ENCODE results near the gene RAMP2.
"Not testable (repeated sequence)": the region's sequence is repeated elsewhere in the genome, so short reads cannot be mapped to it uniquely, and the experiment has no call there.

RAMP2 gene, protein sequence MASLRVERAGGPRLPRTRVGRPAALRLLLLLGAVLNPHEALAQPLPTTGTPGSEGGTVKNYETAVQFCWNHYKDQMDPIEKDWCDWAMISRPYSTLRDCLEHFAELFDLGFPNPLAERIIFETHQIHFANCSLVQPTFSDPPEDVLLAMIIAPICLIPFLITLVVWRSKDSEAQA

DNA sequence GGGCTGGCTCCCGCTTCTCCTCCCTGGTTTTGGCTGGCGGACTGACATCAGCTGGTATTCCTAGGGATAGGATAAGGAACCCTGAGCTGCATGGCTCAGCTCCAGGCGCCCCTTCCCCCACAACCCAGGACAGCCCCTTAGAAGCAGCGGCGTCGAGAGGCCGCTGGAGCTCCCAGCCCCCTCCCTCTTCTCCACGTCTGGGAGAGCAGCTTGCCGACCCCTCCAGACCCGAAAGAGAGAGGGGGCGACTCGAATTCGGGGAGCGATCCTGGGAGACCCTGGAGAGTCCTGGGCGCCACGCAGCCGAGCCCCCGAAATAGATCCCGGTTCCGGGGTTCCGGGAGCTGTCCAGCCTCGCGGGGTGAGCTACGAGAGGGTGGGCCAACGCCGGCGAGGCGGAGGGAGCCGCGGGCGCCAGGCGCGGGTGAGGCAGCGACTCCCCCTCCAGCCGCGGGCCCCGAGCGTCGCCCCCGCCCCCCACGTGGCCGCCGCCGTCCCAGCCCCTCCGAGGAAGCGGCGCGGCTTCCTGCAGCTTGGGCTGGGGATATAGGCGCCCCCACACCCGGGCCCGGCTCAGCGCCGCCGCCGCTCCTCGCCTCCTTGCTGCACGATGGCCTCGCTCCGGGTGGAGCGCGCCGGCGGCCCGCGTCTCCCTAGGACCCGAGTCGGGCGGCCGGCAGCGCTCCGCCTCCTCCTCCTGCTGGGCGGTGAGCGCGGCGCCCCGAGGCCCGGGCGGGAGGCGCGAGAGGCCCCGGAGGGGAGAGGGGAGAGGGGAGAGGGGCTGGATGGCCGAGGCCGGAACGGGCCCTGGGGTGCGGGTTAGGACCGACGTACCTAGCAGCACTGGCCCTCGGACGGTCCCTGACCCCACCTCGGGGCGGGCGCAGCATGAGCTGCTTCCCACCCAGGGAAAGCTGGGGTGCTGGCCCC, at the start of gene RAMP2:
Gene RAMP2 (plus strand): TSS at position 576 of the 930 bp plus-strand sequence. CDS start 35 bp downstream, at position 611.
- DNase-seq, result no peak

DNA sequence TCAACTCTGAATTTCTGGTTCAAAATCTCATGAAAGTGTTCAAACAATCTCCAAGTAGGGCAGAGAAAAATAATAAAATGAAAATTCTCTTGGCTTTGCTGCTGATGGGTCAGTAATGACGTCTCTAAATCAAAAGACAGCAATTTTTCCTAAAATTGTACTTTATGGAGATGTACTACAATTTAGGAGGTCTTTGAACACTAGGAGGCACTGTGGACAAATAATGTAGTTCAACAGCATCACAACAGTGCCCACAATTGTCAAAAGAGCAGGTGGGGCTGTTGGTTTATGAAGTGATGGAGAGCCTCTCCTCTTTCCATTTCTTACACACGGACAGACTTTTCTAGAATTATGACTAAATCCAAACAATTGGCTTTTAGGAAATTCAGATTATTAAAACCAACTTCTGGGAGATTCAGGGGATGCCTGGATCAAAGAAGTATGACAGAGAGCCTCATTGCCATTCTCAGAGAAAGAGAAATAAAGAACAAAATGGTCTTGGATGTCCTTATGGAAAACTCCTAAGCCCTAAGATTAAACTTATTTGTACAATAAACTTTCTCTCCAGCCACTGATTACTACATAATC, 39.9 kb upstream of the RAMP2 start:
- DNase-seq, result peak; percentile 83

DNA sequence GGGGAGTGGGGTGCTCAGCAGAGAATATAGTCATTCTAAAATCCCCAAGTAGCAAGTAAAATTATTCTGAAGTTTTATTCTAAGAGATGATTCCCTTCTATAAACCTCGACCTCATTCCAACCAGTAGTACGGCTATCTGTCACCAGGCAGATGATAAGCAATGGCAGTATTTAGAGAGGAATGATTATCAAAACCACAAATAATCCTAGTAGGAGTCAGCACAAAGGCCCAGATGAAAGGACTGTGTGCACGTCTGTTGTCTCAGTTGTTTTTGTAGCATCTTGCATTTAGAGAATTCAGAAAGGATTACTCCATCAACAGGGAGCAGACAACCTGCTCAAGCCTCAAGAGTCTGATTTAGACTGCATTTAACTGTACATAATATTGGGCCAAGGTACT, 37.4 kb upstream of the RAMP2 start:
- no peak for DNase-seq

DNA sequence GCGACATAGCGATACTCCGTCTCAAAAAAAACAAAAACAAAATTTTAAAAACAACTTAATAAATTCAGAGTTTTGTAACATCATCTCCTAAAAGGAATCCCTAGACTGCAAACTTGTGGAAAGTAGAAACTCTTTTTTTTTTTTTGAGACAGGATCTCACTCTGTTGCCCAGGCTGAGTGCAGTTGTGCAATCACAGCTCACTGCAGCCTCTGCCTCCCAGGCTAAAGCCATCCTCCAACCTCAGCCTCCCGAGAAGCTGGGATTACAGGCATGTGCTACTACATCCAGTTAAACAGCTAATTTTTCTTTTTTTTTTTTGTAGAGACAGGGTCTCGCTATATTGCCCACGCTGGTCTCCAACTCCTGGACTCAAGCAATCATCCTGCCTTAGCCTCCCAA, 35.9 kb upstream of the RAMP2 start:
- DNase-seq, result no peak

DNA sequence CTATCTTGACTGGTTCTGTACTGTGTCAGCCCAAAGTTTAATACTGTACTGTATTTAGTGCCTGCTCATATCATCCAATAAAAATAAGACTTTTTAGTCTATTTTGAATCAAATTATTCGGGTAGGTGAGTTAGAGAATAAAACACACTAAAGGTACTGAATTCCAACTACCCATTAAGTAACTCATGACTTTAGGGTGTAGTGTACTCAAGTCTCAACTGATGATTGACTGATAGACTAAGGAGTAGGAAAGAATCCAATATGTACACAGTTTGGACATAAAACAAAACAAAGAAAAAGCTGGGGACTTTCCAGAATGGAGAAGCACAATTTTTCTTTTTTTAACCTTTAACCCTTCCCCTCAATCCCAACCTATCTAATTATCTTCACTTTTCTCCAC, 20.3 kb upstream of the RAMP2 start:
- DNase-seq, result no peak

DNA sequence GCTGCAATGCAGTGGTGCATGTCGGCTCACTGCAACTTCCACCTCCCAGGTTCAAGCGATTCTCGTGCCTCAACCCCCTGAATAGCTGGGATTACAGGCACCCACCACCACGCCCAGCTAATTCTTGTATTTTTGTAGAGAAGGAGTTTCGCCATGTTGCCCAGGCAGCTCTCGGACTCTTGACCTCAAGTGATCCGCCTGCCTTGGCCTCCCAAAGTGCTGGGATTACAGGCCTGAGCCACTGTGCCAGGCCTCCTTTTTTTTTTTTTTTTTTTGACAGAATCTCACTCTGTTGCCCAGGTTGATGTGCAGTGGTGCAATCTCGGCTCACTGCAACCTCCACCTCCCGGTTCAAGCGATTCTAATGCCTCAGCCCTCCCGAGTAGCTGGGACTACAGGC, 18.1 kb upstream of the RAMP2 start:
- not testable (repeated sequence) for DNase-seq

DNA sequence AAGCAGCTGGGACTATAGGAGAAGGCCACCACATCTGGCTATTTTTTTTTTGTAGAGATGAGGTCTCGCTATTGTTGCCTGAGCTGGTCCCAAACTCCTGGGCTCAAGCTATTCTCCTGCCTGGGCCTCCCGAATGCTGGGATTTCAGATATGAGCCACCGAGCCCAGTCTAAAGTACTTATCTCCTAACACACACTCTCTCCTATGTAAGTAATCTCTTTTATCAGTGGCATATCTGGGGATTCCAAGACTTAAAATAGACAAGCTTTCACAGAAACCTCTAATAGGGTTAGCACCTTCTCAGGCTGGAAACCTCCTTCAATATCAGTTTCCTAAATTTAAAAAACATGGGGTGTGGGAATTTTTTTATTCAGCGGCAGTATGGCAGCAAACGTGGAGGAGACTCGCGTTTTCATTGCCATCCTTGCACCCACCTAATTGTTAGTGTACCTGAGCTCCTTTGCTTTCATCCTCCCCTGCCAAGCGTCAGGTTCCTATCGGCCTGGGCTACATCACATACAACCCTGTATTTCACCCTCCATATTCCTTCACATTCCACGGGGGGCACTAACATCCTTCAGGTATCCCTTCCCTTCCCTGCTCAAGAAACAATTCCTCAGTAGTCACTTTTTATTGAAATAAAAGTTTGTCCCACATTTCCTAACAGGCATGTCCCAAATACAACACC, 17.3 kb upstream of the RAMP2 start:
- peak; percentile 78 for DNase-seq

DNA sequence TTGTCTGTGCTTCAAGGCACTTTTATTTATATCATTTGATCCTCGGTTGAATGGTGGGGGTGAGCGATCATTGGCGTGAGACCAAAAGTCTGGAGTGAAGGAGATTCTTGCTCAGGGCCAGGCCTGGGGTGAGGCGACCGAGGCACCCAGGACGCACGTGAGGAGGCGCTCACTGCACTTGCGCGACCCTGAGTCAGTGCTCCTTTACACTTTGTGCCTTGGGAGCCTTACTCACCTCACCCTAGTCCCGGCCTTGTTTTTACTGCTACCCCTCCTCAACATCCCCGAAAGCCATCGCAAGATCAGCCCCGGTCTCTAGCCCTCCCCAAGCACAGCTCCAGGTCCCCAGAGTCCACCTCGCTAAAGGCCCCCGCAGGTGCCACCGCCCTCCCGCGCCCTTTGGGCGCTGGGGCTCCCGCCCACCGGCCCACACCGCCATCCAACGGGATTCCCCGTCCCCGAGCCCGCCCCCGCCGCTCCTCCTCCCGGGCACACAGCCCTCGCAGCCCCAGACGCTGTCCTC, 16.7 kb upstream of the RAMP2 start:
- DNase-seq, result peak; percentile 76

DNA sequence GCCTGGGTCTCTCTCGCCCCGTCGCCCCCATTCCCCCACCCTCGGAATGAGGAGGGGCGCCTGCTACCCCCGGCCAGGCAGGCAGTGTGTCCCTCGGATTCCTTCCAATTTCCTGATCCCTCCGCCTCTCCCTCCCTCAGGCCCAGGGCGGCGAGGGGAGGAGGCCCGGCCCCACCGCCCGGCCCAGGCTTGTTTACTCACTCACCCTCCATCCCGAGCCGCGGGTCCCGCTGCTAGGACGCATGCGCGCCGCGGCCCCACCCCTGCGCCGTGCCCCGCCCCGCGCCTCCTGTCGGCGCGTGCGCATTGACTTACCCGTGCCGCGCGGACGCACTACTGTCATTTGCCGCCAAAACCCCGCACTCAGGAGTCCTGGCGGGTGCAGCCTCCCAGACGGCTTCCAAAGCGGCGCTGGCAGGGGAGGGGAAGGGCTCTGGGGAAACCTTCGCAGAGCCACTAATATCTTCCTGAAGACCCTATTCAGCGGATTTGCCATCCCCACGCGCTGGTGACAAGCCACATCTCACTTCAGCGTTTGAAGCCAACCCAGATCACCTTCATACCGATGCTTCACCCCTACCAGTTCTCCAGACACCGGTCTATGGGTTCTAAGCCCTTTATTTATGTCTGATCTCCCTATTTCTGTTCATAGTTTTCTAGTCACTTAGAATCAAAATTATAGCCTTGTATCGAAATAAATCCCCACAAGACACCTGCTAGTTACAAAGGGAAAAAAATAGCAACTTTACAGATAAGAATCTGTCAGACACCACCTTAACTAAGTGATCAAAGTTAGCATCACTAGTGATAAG, 16.0 kb upstream of the RAMP2 start, which contains the start of gene EZH1:
Gene EZH1 (minus strand): TSS at position 235 of the 812 bp plus-strand sequence. CDS start 16,099 bp downstream, outside the sequence.
- peak; percentile 92 for DNase-seq

DNA sequence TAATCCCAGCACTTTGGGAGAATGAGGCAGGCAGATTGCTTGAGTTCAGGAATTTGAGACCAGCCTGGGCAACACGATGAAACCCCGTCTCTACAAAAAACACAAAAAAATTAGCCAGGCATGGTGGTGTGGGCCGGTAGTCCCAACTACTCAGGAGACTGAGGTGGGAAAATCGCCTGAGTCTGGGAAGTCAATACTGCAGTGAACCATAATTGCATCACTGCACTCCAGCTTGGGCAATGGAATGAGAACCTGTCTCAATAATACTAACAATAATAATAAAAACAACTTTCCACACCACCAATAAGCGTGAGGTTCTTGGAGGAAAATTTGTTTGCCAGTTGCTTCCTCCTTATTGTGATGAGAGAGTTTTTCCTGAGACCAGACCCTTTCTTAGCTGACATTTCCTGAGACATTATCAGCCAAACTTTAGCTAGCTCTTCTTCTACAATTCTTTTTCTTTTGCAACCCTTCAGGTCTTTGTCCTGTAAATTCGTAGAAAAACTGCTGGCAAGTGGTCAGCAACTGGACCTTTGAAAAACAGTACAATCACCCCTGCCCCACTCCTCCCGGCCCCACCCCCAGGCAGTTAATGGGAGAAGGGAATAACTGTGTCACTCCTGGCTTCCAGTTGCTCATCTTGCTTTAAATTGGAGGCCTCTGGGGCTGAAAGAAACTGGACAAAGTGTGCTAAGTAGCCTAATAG, 12.7 kb upstream of the RAMP2 start:
- no peak for DNase-seq

DNA sequence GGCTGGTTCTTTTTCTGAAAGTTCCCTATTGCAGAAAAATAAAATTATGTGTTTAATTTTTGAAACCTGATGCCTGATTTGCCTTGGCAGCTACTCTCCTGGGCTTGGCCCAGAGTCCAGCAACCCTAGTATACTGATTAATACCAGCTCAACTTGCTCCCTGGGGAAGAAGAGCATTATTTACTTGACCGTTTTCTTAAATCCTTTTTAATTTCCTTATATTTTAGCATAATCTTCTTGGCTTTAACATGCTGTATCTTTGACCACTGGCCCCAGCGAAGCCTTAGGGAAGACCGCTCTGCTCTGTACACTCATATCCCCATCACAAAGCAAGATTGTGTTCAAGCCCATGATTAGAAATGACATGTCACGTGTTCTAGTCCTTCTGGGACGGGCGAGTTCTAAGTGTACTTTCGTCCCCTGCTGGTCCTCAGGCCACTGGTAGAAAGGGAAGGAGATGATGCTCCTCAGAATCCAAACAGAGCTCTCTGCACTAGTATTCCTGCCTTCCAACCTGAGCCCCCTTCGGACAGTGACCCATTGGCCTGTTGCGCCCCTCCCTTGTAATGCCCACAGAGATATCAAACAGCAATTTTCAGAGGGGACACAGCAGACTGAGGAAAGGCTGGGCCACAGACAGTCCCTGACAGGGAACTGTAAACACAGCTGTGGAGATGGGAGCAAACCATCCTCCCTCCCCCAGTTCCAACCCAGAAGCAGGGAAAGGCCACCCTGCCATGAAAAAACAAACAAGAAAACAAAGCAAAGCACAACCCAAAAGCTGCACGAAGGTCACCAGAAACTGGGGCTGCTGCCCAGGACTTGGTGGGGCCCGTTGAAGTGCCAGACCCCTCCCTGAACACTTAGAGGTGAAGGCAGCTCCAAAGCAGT, 11.9 kb upstream of the RAMP2 start:
- DNase-seq, result no peak

DNA sequence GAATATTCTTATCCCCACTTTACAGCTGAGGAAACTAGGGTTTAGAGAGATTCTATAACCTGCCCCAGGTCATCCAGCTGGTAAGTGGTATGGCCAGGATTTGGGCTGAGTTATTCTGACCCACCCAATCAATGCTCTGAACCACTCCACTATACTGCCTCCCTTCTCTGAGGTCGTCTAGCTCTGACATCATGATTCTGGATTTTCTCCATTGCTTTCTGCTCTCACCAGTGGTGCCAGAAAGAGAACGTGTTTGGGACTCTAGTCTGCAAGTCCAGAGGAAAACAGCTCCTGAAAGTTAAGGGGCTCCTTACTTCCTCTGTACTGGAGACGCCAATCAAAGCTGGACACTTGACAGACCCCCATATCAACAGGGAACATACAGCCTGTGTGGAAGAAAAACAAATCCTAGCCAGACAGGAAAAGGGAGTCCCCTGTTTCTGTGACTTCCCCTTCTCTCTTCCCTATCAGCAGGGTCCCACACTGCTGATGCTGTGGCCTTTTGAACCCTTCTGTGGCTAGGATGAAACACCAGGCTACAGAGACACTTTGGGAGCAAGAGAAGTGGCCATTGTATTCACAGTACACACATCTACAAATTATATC, 10.2 kb upstream of the RAMP2 start:
- peak; percentile 28 for DNase-seq

DNA sequence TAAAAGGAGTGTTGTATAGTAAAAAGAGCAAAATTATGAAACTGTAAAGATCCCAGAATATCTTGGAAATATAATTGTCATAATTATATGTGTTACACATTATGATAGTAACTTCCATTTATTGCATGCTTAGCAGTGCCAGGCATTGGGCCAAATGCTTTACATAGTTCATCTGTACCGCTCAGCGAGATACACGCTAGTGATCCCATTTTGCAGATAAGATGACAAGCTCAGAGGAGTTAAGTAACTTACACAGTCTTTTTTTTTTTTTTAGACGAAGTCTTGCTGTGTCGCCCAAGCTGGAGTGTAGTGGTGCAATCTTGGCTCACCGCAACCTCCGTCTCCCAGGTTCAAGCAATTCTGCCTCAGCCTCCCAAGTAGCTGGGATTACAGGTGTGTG, 9.4 kb upstream of the RAMP2 start:
- peak; percentile 36 for DNase-seq

DNA sequence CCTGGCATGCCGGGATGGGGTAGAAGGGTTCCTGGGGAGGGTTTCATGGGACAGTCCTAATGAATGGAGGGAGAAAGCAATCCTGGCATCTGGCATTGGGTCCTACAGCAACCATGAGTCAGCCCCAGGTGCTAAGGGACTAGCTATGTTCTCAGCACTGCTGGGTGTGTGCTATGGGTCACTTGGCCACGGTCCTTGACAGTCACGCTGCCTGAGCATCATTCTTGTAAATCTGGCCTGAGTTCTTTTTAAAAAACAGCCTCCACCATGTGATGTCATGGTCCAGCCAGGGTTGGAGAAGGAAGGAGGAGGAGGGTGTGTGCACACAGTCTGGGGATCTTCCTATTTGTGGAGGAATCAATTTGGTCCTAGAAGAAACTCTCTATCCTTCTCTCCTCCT, 6.2 kb upstream of the RAMP2 start:
- DNase-seq, result no peak

DNA sequence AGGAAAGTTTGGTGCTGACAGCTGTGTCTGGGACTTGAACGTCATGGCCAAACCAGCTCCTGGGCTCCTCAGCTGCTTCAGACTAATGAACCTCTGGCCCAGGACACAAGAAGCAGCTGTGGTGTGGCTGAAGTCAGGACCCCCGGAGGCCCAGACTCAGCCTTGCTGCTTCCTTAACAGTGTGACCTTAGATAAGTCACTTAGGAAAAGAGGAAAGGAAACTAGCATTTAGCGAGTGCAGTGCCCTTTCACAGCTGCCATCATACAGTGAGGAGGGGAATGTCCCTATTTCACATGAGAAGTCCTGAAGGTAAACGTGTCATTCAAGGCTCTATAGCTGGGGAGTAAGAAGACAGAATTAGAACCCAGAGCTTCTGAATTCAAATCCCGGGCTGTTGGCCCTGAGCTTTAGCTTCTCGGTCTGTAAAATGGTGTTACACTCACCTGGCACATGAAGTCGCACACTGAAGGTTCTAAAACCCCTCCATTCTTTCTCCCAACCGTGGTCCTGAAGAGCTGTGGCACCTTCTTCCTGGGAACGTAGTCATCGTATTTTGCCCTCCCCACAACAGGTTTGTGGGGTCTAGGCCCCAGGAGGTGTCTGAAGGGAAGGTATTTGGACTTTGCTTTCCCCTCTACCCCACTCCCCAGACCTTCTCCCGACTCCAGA, 910 bp upstream of the RAMP2 start:
- no peak for DNase-seq

DNA sequence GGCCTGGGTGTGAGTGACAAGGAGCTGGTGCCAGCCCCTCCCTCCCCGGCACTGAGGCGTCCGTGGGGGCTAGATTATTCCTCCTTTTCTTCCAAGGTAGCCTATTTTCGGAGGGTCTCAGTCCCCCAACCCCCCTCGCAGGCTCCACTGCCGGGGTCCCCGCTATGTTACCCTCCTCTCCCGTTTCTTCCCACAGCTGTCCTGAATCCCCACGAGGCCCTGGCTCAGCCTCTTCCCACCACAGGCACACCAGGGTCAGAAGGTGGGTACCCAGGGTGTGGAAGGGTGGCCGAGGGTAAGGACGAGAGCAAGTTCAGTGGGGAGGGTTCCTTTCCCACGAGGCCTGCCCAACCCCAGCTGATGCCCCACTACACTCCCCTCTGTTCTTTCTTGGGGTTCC, 611 bp downstream of the RAMP2 start:
- DNase-seq, result no peak

DNA sequence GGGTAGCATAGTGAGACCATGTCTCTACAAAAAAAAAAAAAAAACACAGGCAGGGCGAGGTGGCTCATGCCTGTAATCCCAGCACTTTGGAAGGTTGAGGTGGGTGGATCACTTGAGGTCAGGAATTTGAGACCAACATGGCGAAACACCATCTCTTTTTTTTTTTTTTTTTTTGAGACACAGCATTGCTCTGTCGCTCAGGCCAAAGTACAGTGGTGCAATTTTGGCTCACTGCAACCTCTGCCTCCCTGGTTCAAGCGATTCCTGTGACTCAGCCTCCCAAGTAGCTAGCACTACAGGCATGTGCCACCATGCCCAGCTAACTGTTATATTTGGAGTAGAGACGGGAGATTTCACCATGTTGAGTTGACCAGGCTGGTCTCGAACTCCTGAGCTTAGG, 5.1 kb downstream of the RAMP2 start:
- DNase-seq, result no peak

DNA sequence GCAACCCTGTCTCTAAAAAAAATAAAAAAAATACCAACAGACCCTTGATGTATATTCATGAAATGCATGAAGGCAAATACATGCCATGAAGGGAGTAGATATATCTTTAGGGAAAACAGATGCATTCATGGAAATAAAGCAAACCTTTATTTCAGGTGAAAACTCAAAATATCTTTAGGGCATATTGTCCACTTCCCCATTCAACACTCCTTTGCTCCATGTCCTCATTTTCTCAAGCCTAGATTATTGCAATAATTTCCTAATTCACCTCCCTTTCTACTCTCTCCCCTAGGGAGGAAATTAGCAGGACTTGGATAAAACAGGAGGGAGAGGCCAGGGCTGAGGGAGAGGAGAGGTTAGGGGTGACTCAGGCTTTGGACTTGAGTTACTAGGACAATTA, 6.5 kb downstream of the RAMP2 start:
- DNase-seq, result no peak

DNA sequence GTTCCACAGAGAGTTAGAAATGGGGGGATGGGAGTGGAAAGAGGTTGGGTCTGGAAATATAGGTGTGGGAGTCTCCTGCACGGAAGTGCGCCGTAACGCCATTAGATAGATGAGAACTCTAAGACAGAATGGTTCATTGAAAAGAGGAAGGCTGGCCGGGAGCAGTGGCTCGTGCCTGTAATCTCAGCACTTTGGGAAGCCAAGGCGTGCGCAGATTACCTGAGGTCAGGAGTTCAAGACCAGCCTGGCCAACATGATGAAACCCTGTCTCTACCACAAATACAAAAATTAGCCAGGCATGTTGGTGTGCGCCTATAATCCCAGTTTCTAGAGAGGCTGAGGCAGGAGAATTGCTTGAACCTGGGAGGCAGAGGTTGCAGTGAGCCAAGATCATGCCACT, 7.0 kb downstream of the RAMP2 start:
- DNase-seq, result not testable (repeated sequence)

Measured in hematopoietic multipotent progenitor cell treated with erythropoietin and hydrocortisone succinate and interleukin-3 and kit ligand, for 8 days (in vitro differentiated cells).